ENCODE results near the gene CELF4. TPM values are rescaled to one million over a fixed set of nuclear protein-coding genes. Genes with fewer than 3 reads are reported as not detected.

Gene CELF4
- total and polyA plus RNA-seq, 4 donors = 0.24 to 3.0 (median 1.3) TPM

GRCh38 chr18:37534627-37535026 is 31.0 kb downstream of the CELF4 start:
- Histone ChIP-seq H3K4me1 (ENCODE audit: control insufficient read depth in 5 of 5, insufficient read depth in 5 of 5, low read length in 5 of 5) (peaks cover 0 to 8% (median 0%) of the 10 kb centered on the region in 5 donors), H3K36me3 (ENCODE audit: control insufficient read depth in 4 of 4, insufficient read depth in 4 of 4, low read length in 4 of 4) (no peaks in the 10 kb centered on the region), H3K27me3 (ENCODE audit: control insufficient read depth in 3 of 3, insufficient read depth in 3 of 3, low read length in 2 of 3) (peaks cover 0 to 8% (median 8%) of the 10 kb centered on the region in 3 donors), H3K27ac (ENCODE audit: low read depth in 1 of 2, low read length in 1 of 2) (no peak overlapping the region), H3K9ac (ENCODE audit: insufficient read depth in 1 of 2, low read length in 2 of 2) (no peak overlapping the region), H3K9me3 (ENCODE audit: control insufficient read depth in 4 of 4, insufficient read depth in 3 of 4, low read length in 3 of 4) (peaks cover 0 to 3% (median 0%) of the 10 kb centered on the region in 4 donors), H3K4me3 (no peak overlapping the region)
- 55 to 63% methylated on average over 9 of the region's 9 CpGs for WGBS, 2 donors
- no peak for ATAC-seq (ENCODE audit: insufficient read depth, low FRiP score)
- DNase-seq = no peak
- no peak for TF ChIP-seq CTCF (IDR thresholded peaks at IDR 0.05; ENCODE audit: control extremely low read depth, extremely low read depth)

- WGBS, 2 donors = 78 to 85% methylated on average over 22 of the region's 22 CpGs
- Histone ChIP-seq H3K9me3 (ENCODE audit: control insufficient read depth in 4 of 4, insufficient read depth in 3 of 4, low read length in 3 of 4) (no peaks in the 10 kb centered on the region), H3K27ac (ENCODE audit: low read depth in 1 of 2, low read length in 1 of 2) (no peak overlapping the region), H3K4me1 (ENCODE audit: control insufficient read depth in 5 of 5, insufficient read depth in 5 of 5, low read length in 5 of 5) (peaks cover 0 to 8% (median 0%) of the 10 kb centered on the region in 5 donors), H3K27me3 (ENCODE audit: control insufficient read depth in 3 of 3, insufficient read depth in 3 of 3, low read length in 2 of 3) (peaks cover 0 to 4% (median 2%) of the 10 kb centered on the region in 3 donors), H3K36me3 (ENCODE audit: control insufficient read depth in 4 of 4, insufficient read depth in 4 of 4, low read length in 4 of 4) (no peaks in the 10 kb centered on the region), H3K9ac (ENCODE audit: insufficient read depth in 1 of 2, low read length in 2 of 2) (no peak overlapping the region), H3K4me3 (no peak overlapping the region)
- no peak for TF ChIP-seq CTCF (IDR thresholded peaks at IDR 0.05; ENCODE audit: control extremely low read depth, extremely low read depth)
- DNase-seq (no peak), ATAC-seq (ENCODE audit: insufficient read depth, low FRiP score) (no peak)
Measured at GRCh38 chr18:37533647-37534584, 31.7 kb downstream of the CELF4 start.

- TF ChIP-seq CTCF (IDR thresholded peaks at IDR 0.05; ENCODE audit: control extremely low read depth, extremely low read depth) = no peak
- no peak for ATAC-seq (ENCODE audit: insufficient read depth, low FRiP score)
- Histone ChIP-seq H3K4me1 (ENCODE audit: control insufficient read depth in 5 of 5, insufficient read depth in 5 of 5, low read length in 5 of 5) (peaks cover 0 to 2% (median 0%) of the 10 kb centered on the region in 5 donors), H3K27me3 (ENCODE audit: control insufficient read depth in 3 of 3, insufficient read depth in 3 of 3, low read length in 2 of 3) (peaks cover 0 to 2% (median 0%) of the 10 kb centered on the region in 3 donors), H3K9me3 (ENCODE audit: control insufficient read depth in 4 of 4, insufficient read depth in 3 of 4, low read length in 3 of 4) (no peaks in the 10 kb centered on the region), H3K9ac (ENCODE audit: insufficient read depth in 1 of 2, low read length in 2 of 2) (no peak overlapping the region), H3K36me3 (ENCODE audit: control insufficient read depth in 4 of 4, insufficient read depth in 4 of 4, low read length in 4 of 4) (no peaks in the 10 kb centered on the region), H3K4me3 (no peak overlapping the region), H3K27ac (ENCODE audit: low read depth in 1 of 2, low read length in 1 of 2) (no peak overlapping the region)
- WGBS, 2 donors = 82 to 86% methylated on average over 9 of the region's 9 CpGs
- no peak for DNase-seq
Measured at GRCh38 chr18:37532917-37533316, 32.7 kb downstream of the CELF4 start.
